ENCODE data around the gene DNER.

DNA sequence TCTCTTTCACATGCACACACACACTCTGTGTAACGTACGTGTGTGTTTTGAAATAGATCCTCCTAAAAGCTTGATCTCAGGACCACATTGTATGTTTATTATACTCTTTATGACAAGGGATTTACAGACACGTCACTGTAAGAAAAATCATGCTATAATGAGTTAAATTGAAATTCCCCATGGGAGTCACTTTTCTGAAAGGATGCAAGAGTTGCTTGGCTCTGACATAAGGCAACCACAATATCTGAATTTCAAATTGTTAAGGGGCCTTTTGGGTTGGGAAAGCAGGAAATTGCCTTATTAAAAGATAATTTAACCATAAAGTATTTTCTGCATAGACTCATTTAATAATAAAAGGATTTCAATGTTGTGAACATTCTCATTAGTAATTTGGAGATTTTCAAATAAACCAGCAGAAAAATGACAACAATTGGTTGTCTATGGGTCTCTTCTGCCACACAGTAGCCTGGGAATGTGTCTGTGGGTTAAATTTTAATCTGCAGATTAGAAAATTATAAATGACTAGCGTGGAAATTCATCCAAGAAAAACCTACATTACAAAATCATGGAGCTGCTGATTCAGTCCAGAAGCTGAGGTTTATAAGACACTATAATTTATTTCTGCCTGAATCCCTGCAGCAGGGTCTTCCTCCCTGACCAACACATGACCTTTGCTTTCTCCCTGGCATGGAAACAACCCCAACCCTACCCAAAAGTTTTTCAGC is 367.4 kb downstream of the DNER start:
- TF ChIP-seq CTCF (IDR thresholded peaks at IDR 0.05 in 4 of 5, conservative IDR thresholded peaks at IDR 0.05 in 1 of 5) (no peak), POLR2A (IDR thresholded peaks at IDR 0.05) (no peak)

Data from gastrocnemius medialis (tissue), 4 donors.